Measurements from ENCODE around the gene GRM2.
"Not testable (repeated sequence)": the region's sequence is repeated elsewhere in the genome, so short reads cannot be mapped to it uniquely, and the experiment has no call there.

The GRM2 gene

GRCh38 chr3:51729042-51729633 lies 22.3 kb downstream of the GRM2 start:
- no peak for DNase-seq (ENCODE audit: low spot score)

DNA sequence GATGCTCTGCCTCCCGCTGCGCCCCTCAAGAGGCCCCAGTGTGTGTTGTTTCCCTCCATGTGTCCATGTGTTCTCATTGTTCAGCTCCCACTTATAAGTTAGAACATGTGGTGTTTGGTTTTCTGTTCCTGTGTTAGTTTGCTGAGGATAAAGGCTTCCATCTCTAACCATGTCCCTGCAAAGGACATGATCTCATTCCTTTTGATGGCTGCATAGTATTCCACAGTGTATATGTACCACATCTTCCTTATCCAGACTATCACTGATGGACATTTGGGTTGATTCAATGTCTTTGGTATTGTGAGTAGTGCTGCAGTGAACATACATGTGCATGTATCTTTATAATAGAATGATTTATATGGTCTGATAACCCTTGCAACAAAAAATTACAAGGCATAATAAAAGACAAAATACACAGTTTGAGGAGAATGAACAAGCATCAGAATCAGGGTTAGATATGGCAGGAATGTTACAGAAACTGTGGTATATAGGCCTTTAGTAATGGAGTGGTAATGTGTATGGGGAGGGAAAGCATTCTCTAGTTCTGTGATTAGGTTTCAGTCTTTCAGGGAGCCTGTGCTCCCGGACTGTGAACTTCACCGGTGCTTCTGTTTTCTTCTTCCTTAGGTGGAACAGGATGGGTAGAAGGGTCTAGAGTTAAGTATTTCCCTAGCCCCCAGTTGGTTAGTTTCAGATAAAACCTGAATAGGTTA lies 27.1 kb downstream of the GRM2 start:
- no peak for DNase-seq (ENCODE audit: low spot score)

DNA sequence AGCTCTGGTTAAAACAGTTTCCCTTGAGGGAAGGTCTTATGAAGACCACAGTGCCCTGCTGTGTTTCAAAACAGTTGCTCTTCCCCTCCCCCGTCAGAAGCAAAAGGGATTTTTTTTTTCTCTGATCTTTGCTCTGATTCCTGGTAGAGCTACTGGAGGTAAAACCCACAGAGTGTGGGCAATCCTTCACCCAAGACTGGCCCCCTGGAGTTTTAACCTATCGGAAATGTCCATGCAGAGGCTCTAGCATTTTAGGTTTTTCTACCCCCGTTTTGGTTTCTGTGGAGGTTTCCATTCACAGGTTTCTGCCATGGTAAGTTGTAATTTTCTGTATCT lies 27.7 kb downstream of the GRM2 start:
- DNase-seq (ENCODE audit: low spot score) = no peak

DNA sequence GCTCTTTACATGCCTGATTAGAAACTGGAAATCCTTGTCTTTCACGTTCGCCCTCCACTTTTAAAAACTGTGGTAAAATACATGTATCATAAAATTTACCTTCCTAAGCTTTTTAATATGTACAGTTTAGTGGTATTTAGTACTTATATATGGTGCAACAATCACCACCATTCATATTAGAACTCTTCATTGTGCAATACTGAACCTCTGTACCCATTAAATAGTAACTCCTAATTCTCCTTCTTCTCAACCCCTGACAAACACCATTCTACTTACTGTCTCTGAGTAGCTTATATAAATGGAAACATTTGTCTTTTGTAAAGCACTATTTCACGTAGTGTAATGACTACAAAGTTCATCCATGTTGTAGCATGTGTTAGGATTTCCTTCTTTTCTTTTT lies 28.2 kb downstream of the GRM2 start:
- DNase-seq (ENCODE audit: low spot score) = no peak

DNA sequence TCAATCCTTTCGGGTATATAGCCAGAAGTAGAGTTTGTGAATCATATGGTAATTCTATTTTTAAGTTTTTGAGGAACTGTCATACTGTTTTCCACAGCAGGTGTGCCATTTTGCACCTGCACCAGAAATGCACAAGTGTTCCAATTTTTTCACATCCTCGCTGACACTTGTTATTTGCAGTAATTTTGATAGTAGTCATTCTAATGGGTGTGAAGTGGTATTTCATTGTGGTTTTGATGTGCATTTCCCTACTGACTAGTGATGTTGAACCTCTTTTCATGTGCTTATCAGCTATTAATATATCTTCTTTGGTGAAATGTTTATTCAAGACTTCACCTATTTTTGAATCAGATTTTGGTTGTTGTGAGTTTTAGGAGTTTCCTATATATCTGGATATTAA lies 29.1 kb downstream of the GRM2 start:
- DNase-seq (ENCODE audit: low spot score) = no peak

GRCh38 chr3:51739110-51739509 lies 32.2 kb downstream of the GRM2 start:
- DNase-seq (ENCODE audit: low spot score) = no peak

- DNase-seq (ENCODE audit: low spot score) = not testable (repeated sequence)
Measured at GRCh38 chr3:51742320-51742719, 35.5 kb downstream of the GRM2 start.

DNA sequence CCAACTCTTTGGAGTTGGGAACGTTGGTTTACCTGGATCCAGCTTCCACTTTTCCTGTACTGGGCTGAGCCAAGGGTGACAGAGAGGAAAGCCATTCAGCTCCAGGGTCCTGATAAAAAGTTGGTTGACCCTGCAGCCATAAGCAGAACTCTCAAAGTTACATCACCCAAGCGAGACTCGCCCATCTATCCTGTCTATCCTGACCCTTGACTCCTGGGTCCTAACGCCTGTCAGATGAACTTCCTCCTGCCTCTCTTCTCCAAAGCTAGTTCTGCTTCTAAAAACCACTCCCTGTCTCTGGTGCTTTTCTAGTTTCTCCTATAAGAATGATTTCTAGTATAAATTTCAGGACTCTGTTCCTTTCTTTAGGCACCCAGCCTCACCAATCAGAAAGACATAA lies 36.1 kb downstream of the GRM2 start:
- not testable (repeated sequence) for DNase-seq (ENCODE audit: low spot score)

DNA sequence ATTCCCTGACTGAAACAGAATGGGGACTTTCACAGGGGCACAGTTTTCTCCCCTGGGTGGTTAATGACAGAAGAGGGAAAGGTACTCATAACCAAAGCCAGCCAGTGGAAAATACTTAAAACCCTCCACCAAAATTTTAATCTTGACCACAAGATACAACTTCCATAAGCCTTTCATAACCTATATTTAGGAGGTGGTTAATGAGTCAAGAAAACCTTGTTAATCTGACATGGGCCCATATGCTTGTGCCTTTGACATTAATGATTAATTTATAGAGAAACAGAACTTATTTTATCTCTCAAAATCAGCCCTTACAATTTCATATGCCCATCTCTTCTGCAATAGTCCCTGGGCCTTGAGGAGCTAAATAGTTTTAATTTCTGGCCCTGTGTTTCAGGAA lies 41.0 kb downstream of the GRM2 start:
- no peak for DNase-seq (ENCODE audit: low spot score)

- DNase-seq (ENCODE audit: low spot score) = no peak
Measured at GRCh38 chr3:51748327-51748726, 41.5 kb downstream of the GRM2 start.

DNA sequence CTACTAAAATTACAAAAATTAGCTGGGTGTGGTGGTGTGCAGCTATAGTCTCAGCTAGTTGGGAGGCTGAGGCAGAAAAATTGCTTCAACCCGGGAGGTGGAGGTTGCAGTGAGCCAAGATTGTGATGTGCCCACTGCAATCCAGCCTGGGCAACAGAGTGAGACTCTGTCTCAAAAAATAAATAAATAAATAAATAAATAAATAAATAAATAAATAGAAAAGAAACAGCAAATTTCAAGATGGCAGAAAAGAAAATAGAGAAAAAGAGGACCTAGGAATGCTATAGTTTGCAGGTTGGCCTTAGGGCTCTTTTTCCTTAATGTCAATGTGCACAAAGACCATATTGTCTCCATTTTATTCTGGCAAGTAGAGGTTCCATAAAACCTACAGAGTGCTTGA lies 44.0 kb downstream of the GRM2 start:
- DNase-seq (ENCODE audit: low spot score) = no peak

DNA sequence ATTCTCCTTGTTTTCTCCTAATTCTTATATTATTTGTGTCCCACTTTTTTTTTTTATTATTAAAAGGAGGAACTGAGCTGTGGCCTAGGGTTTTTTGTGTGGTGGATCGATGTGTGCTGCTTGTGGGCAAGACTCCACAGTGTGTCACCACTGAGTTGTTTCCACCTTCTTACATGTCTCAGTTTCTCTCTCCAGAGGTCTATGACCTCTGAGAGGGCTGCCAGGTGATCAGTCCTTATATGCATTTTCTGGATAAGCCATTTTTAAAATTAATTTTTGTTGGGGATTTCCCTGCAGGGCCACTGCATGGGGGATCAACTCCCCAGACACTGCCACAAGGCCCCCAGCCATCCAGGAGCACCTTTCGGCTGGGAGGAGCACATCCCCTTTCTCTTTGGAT lies 44.4 kb downstream of the GRM2 start:
- DNase-seq (ENCODE audit: low spot score) = no peak

GRCh38 chr3:51753763-51754750 lies 47.2 kb downstream of the GRM2 start:
- DNase-seq (ENCODE audit: low spot score) = not testable (repeated sequence)

- no peak for DNase-seq (ENCODE audit: low spot score)
Measured at GRCh38 chr3:51759203-51759602, 52.3 kb downstream of the GRM2 start.
